ENCODE data around the gene RASA3.
"Not testable (repeated sequence)": the region's sequence is repeated elsewhere in the genome, so short reads cannot be mapped to it uniquely, and the experiment has no call there.

RASA3 gene

DNA sequence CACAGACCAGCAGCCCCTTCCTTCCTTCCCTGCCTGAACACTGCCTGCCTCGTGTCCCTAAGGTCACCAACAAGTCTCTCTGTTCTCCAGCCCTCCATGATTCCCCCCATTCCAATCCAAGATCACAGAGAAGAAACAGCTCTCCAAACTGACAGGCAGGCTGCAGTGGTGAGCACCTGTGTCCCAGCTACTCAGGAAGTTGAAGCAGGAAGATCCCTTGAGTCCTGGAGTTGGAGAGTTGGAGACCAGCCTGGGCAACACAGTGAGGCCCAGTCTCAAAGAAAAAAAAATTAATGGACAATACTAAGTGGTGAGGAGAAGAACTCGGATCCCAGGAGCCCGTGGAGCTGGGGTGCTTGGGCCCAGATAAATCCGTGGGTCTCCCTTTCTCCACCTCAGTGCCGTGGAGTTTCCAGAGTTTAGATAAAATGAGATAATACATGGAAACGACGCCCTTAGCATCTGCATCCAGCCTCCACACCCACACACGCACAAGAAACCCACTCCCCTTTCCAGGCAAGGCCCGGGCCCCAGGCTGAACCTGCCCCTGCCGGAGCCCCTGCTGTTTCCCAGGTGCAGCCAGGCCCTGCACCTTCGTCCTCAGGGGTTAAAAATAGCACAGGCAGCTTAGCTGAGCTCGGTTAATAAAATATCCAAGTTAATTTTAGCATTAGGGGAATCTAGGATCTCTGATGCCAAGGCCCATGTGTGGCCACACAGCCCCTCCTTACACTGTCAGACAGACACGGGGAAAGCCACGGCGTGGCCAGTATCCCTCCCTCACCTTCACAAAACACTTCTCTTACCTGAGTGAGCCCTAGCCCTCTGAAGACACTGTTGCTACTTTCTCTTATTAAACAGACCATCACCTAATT lies 4.7 kb downstream of the RASA3 start:
- DNase-seq (ENCODE audit: low spot score) = no peak

DNA sequence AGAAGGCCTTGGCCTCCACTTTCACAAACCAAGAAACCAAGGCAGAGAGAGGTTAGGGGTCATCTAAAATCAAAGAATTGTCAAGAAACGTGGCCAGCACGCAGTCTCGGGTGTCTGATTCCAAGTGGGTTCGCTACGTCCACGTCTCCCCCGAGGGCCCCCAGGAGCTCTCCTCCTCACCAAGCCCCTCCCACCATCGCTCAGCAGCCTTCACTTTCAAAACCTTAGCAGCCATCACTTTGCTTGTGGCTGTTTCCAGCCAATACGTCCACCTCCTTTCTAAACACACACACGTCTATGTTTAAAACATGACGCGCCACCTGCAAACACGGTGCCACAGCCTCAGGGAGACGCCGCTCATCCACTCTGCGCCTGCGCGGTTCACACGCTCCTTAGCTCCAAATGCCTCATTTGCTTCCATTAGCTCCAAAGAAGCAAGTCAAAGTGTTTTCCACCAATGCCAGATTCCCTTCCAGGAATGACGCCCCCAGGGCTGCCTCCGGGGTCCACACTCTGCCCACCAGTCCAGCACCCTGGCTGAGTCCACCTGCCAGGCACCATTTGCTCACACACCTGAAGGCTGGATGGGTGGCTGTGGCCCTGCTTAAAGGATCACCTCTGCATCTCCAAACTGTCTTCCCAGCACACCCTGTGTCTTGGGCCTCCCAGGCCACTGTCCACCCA lies 5.5 kb downstream of the RASA3 start:
- no peak for DNase-seq (ENCODE audit: low spot score)

DNA sequence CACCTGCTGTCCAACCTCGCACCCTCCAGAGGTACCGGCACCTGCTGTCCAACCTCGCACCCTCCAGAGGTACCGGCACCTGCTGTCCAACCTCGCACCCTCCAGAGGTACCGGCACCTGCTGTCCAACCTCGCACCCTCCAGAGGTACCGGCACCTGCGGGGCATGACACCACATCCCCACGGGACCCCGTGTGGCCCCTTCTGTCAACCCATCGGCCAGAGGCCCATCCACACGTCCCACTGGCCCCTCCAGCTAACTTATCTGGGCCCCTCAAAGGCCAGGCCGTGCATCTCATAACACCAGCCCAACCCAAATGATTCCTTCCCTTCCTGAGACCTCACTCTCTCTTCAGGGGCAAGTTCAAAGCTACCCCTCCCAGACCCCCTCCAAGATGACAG lies 6.3 kb downstream of the RASA3 start:
- not testable (repeated sequence) for DNase-seq (ENCODE audit: low spot score)

DNA sequence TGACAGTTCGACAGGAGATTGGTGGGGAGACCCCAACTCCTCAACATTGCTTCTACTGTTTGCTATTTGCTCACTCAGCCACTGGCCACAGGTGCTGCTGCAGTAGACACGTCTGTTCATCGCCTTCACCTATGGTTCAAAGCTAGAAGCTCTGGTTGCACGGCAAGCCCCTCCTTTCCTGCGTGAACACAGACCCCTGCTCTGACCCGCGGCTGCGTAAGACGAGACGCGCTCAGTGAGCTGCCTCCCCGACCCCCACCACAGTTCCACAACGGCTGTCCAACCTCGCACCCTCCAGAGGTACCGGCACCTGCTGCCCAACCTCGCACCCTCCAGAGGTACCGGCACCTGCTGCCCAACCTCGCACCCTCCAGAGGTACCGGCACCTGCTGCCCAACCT lies 6.8 kb downstream of the RASA3 start:
- DNase-seq (ENCODE audit: low spot score) = no peak

DNA sequence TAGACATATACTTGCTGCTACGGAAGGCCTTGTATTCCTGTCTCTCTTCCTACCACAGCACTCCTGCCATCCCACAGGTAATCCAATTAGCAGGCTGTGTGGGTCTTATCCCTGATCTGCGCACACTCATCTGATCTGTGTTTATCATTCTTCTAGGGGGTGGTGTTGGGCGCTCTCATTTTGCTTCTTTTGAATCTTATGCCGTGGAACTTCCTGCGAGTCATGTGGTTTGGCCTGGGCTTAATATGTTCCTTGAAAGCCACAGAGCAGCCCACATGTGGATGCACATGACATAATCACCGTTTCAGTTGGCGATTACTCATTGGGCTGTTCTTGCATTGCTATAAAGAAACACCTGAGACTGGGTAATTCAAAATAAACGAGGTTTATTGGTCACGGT lies 7.5 kb downstream of the RASA3 start:
- DNase-seq (ENCODE audit: low spot score) = no peak

DNA sequence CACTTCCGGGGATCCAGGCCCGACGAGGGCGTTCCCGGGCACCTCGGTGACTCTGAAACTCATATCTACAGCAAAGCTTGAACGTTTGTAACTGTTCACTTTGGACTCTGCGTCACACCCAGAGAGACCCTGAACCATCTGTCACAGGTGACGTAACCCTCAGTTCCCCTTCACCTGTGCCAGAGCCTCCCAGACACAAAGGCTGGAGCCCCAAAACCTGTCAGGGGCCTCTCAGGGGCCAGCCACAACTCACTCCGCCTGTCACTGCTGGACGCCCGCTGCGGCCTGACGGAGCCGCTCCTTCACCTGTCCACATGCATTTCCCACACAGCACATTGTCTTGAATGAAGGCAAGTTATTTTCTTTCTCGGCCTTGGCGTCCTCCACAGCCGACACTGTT lies 8.0 kb downstream of the RASA3 start:
- no peak for DNase-seq (ENCODE audit: low spot score)

DNA sequence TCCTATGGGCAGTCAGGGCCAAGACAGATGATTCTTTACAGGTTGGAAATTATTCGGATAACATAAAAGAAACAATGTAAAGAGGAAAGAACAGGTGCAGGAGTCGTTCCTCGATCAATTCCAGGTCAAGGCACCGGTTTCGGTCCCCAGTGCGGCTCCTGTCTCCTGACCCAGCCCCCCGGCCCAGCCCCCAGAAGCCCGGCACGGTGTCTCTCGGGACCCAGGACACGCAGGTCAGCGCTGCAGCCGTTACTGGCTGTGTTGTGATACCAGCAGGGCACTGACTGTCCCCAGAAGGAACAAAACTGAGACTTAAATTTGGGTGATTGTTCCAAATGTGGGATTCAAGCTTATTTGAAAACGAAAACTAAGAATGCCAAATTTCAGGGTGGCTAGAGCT lies 8.5 kb downstream of the RASA3 start:
- no peak for DNase-seq (ENCODE audit: low spot score)

DNA sequence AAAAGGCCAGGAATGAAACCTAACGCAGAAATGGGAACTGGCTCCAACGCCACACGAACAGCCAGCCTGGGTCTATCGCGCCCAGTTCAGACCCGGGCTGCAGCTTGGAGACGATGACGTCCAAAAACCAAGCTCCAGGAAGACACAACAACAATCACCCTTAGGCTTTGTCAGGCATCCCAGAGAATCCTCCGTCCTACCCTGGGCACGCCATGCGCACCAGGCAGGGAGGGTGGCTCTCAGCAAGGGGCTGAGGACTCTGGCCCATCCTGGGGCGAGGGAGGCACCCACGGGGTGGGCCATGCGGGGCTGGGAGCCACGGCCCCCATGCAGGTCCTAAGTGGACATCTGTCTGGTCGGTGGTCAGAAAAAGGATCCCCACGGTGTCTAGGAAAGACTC lies 9.0 kb downstream of the RASA3 start:
- no peak for DNase-seq (ENCODE audit: low spot score)

DNA sequence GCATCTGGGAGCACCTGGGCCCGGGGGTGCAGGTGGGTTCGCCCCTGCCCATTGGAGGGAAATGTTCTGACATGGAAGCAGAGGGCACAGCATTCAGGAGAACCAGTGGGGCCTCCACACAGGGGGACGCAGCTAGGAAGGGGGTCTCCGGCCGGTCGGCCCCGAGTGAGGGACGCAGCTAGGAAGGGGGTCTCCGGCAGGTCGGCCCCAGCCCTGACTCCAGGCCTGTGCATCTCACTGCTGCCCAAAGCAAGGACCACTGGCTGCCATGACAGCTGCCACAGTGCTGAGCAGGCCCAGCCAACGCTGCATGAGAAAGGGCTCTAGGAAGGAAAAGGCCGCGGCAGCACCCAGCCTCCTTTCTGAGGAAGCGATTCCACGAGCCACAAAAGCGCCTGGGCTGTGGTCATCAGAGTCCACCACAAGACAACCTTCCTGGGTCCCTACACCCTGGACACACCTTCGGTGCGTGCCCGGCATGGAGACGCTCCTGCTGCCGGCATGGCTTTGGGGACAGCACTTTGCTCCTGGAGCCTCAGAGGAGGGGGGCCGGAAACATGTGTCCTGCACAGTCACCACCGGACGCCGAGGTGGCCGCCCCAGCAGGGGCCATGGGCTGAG lies 9.7 kb downstream of the RASA3 start:
- no peak for DNase-seq (ENCODE audit: low spot score)

DNA sequence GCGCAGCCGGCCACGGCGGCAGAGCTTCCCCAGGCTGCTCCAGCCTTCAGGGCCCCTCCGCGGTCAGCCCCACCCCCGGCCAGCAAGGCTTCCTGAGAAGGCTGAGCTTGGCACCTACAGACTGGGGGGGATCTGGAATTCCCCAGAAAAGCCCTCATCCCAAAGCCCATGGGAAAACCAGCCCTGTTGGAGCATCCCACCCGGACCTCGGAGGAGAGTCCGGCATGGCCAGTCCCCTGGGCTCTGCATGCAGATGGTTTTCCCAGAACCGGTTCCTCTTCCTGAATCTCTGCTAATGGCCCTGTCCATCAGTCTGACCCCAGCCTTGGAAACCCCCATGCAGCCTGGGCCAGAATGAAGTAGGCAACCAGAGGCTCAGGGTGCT lies 10.3 kb downstream of the RASA3 start:
- no peak for DNase-seq (ENCODE audit: low spot score)

DNA sequence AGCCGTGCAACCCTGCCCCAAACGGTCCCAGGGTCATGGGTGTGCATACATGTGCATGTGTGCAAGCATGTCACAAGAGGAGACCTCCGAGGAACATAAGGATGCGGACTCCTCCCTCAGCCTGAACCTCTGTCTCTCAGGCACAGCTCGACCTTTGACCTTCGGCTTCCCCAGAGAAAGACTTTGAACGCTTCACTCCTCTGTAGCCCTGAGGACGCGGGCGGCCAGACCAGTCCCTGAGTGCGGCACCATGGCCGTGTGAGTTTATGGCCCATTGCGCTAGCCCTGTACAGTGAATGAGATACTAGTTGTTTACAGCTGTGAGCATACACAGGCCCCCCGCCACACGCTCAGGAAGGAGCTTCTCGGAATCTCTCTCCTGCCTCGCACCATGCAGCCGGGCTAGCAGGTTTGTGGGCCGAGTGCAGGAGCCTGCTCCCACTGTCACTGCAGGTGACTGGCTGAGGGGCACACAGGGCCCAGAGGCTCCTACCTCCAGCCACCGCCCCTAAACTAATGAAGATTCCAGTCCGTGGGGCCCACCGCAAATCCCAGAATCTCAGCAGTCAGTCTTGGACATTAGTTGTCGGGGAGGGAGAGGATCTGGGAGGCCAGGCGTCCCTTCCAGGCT lies 10.8 kb downstream of the RASA3 start:
- DNase-seq (ENCODE audit: low spot score) = no peak

DNA sequence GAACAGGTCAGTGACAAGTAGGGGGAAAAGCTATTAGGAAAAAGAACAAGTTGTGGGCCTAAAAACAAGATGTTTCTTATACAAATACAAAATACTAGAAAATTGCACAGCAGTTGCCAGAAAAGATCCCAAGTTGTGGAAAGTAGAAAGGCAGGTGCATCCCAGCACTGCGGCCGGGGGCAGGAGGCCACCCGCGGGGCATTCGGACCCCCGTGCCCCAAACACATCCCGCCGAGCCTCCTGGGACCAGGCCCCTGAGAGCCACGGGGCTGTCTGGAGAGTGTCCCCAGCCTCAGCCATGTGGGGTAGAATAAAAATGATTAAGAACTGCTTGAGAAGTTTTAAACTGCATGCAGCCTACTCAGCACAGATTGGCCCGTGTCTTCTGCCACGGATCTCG lies 11.4 kb downstream of the RASA3 start:
- DNase-seq (ENCODE audit: low spot score) = no peak

DNA sequence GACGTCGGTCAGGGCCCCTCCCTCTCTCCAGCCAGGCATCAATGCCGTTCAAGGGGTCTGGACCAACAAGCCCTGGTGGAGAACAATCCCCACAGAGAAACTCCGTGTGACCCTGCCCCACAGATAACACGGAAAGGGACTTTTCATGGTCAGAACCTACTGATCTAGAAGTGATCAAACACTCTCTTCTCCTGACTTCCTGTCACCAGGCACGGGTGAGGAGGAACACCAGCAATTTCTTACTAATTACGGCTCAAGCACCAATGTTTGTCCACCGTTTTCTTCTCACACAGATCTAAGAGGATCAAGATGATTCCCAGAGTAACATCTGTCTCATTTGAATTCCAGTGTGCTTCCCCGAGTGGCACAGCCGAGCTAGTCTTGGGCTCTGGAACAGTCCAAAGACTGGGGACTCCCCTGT lies 11.8 kb downstream of the RASA3 start:
- no peak for DNase-seq (ENCODE audit: low spot score)

DNA sequence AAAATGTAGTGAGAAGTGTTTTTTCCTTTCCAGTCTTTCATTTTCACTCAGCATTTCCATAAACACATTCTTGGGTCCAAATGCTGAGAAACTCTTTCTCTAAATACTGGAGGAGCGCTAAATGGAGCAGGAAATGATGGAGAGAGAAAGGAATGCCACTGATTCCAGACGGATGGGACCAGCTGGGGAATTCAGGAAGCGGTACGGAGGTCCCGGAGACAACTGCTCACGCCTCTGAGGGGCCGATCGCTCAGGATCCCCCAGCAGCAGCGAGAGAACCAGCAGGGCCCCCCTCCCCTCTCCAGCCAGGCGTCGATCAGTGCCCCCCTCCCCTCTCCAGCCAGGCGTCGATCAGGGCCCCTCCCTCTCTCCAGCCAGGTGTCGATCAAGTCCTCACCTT lies 13.2 kb downstream of the RASA3 start:
- no peak for DNase-seq (ENCODE audit: low spot score)

DNA sequence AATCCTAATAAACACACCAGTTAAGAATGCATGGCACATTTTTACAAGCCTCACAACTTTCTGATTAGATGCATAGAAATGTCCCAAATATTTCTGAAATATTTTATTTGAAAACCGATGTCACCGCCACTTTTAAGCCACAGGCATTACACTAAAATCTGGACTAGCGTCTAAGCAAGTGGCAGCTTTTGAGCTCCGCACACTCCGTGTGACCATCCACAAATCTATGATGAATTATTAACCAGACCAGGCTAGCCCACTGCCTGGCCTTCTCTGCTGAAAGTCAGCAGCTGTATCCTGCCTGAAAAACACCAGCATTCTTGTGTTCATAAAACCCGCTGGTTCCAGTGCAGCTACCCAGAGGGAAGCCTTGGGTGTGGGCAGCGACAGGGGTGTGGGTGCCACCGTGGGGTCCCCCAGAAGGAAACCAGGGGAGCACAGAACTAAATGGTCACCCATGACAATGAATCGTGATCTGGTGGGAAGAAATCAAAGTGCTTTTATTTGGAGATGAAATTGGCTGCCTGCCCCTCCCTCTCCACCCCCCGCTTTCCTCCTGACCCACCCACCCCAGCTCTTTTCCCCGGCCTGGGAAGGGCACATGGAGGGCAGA lies 13.8 kb downstream of the RASA3 start:
- no peak for DNase-seq (ENCODE audit: low spot score)

DNA sequence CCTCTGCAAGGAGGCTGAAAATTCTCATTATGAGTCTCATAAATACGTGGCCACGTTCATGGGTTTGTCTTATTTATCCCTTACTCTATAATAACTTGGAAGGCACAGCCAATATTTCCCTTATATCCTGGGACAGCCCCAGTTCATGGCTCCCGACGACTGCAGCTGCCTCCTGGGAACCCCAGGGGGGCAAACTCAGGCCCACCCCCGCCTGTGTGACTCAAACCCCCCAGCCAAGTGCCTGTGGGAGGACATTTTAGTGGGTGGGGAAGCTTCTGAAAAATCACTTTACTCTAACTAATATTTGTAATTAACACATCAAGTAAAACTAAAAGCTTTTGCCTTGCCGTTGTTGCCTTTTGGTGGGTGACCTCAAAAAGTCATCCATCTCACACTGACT lies 14.3 kb downstream of the RASA3 start:
- DNase-seq (ENCODE audit: low spot score) = no peak

DNA sequence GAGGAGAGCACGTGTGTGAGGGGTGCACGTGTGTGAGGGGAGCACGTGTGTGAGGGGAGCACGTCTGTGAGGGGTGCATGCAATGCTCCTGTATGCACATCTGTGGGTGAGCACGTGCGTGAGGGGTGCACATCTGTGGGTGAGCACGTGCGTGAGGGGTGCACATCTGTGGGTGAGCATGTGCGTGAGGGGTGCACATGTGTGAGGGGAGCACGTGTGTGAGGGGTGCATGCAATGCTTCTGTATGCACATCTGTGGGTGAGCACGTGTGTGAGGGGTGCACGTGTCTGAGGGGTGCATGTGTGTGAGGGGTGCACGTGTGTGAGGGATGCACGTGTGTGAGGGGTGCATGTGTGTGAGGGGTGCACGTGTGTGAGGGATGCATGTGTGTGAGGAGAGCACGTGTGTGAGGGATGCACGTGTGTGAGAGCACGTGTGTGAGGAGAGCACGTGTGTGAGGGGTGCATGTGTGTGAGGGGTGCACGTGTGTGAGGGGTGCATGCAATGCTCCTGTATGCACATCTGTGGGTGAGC lies 15.0 kb downstream of the RASA3 start:
- not testable (repeated sequence) for DNase-seq (ENCODE audit: low spot score)

DNA sequence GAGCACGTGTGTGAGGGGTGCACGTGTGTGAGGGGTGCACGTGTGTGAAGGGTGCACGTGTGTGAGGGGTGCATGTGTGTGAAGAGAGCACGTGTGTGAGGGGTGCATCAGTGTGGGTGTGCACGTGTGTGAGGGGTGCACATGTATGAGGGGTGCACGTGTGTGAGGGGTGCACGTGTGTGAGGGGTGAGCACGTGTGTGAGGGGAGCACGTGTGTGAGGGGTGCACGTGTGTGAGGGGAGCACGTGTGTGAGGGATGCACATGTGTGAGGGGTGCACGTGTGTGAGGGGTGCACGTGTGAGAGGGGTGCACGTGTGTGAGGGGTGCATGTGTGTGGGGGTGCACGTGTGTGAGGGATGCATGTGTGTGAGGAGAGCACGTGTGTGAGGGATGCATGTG lies 15.7 kb downstream of the RASA3 start:
- DNase-seq (ENCODE audit: low spot score) = no peak

DNA sequence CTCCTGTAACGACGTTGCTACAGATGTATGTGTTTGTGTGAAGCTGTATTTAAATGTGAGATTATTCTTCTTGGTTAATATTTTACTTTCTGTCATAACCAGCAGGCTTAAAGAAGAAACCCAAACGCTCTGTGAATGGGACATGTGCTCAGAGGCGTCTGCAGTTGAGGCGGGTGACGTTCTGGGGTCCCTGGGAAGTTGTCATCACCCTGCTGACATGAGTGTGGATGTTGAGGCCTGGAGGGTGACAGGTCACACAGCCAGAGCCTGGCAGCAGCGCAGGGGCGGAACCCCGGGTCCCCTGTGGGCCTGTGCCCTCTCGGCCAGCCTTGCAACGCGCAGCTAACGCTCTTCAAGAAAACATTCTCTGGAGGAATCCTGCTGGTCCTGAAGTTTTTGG lies 16.6 kb downstream of the RASA3 start:
- DNase-seq (ENCODE audit: low spot score) = no peak

DNA sequence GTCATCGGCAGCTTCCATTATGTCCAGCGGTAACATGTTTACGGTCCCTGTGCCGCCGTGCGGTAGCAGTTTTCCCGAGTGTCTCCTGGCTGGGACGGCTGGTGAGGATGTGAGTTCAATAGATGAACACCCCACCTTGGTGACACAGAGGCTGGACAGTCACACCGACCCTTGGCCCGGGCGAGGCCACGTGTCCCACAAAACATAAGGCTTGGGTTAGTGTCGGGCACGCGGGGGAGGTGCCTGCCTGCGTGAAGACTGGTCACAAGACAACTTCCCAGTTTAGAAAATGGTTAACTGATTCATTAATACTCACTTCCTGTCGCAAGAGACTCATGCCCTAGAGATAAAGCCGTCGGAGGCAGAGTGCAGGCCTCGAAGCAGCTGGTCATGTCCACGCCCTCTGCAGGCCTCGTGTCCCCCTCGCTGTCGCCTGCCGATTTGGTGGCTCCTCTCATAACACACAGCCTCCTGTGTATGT lies 17.2 kb downstream of the RASA3 start:
- no peak for DNase-seq (ENCODE audit: low spot score)

DNA sequence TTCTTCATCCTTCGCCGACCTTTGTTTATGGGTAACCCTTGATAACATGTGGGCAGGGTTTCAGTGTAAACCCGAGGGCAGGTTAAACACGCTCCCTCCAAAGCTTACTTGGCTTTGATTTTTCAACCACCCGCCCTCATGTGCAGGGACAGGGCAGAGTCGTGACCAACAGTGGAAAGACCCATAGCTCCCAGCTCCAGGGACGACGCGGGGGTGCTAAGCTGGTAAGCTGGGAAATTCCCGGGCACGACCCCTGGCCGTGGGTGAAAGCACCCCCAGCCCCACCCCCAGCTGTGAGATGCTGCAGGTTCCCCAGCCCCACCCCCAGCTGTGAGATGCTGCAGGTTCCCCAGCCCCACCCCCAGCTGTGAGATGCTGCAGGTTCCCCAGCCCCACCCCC lies 17.8 kb downstream of the RASA3 start:
- DNase-seq (ENCODE audit: low spot score) = not testable (repeated sequence)

Measured in putamen (tissue), 1 donor.